ENCODE measurements around the gene FUNDC2. TPM values are rescaled to one million over a fixed set of nuclear protein-coding genes. Genes with fewer than 3 reads are reported as not detected.

The FUNDC2 gene
- total RNA-seq, 2 donors from 2014 or later = 72.1 to 73.8 TPM

- Mint-ChIP-seq H3K27ac (peak within 1 kb of the TSS; percentile 87), H3K4me3 (peak within 1 kb of the TSS; percentile 91), H3K36me3 (ENCODE audit: low read depth) (peaks cover 40% of the 10 kb centered on the region), H3K27me3 (no peaks in the 10 kb centered on the region), H3K9me3 (no peaks in the 10 kb centered on the region), H3K4me1 (peaks cover 35% of the 10 kb centered on the region)
- peak; percentile 95 for ATAC-seq (replicated peaks)
Observed at GRCh38 chrX:155070975-155071693, 44.5 kb downstream of the FUNDC2 start, which contains the start of the genes BRCC3, CMC4 and MTCP1. BRCC3 (plus strand) TSS chrX:155071508; CDS start chrX:155071528, 20 bp downstream. CMC4 (minus strand) TSS chrX:155071136; CDS start chrX:155064023, 7,113 bp downstream. MTCP1 (minus strand) TSS chrX:155071136; CDS start chrX:155066010, 5,126 bp downstream.

- Mint-ChIP-seq H3K27me3 (no peaks in the 10 kb centered on the region), H3K4me3 (peak overlapping the region; percentile 91), H3K27ac (peak overlapping the region; percentile 87), H3K36me3 (ENCODE audit: low read depth) (peaks cover 47% of the 10 kb centered on the region), H3K4me1 (peaks cover 35% of the 10 kb centered on the region), H3K9me3 (no peaks in the 10 kb centered on the region)
- ATAC-seq (replicated peaks) = no peak
Observed at GRCh38 chrX:155071694-155072280, 45.1 kb downstream of the FUNDC2 start.

DNA sequence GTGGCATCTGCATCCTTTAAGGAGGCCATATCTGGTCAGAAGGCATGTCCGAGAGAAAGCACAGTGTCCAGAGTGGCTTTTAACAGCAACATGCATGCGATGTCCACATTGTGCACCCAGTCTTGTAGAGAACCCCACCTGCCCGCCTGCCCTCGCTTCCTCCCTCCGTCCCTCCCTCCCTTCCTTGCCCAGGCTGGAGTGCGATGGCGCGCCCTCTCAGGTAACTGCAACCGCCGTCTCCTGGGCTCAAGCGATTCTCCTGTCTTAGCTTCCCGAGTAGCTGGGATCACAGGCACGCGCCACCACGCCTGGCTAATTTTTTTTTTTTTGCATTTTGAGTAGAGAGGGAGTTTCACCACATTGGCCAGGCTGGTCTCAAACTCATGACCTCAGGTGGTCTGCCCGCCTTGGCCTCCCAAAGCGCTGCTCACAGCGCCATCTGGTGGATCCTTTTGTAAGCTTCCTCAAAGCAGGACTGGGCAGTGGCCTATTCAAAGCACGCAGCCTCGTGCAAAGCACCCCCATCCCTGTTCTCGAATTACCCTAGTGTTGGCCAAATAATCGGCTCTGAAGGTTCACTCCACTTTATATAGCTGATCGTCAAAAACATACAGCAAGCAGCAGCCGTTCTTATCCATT is 59.7 kb downstream of the FUNDC2 start:
- ATAC-seq (replicated peaks) = peak; percentile 37
- Mint-ChIP-seq H3K27ac (no peak overlapping the region), H3K4me3 (no peak overlapping the region)

DNA sequence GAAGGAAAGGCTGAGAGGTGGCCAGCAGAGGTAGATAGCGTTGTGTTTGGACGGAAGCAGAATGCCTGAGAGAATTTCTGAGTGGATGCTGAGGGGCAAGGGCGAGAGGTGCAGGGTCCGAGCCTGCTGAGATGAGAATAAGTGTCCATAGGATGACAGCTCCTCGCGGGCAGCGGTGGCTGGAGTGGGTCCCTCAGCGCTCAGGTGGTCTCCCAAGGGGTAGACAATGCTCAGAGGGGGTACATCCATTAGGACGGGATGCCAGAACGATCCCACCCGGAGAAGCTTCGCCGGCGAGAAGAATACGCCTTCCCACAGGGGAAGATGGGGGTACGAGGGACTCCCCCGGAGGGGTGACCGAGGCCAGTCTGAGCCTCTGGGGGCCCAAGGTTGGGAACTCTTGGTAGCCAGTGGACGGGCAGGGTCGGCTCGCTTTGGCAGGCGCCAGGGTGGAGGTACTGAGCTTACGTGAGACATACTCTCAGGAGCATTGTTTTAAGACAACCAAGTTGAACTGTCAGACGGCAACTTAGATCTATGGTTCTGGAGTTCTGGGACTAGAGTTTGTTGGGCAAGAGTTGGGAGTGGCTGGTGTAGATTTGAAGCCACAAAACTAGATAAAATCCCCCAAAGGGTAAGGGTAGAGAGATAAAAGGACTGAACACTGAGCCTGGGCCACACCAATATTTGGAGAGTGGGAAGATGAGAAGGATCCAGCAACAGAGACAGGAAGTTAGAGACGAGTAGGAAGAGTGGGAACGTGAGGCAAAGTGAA is 60.5 kb downstream of the FUNDC2 start:
- no peaks in the 10 kb centered on the region for H3K27me3 Mint-ChIP-seq
- no peak overlapping the region for H3K27ac Mint-ChIP-seq
- no peak overlapping the region for H3K4me3 Mint-ChIP-seq
- H3K4me1 Mint-ChIP-seq = no peaks in the 10 kb centered on the region
- ATAC-seq (replicated peaks) = no peak
- H3K36me3 Mint-ChIP-seq (ENCODE audit: low read depth) = peaks cover 55% of the 10 kb centered on the region
- H3K9me3 Mint-ChIP-seq = no peaks in the 10 kb centered on the region

More for the DNA sequence above, 59.7 kb downstream of the FUNDC2 start:
- Mint-ChIP-seq H3K27me3 (no peaks in the 10 kb centered on the region), H3K9me3 (no peaks in the 10 kb centered on the region), H3K36me3 (ENCODE audit: low read depth) (peaks cover 57% of the 10 kb centered on the region), H3K4me1 (no peaks in the 10 kb centered on the region)

GRCh38 chrX:155094468-155095061 is 67.9 kb downstream of the FUNDC2 start:
- H3K27me3 Mint-ChIP-seq = no peaks in the 10 kb centered on the region
- H3K9me3 Mint-ChIP-seq = no peaks in the 10 kb centered on the region
- no peak overlapping the region for H3K27ac Mint-ChIP-seq
- peaks cover 69% of the 10 kb centered on the region for H3K36me3 Mint-ChIP-seq (ENCODE audit: low read depth)
- H3K4me3 Mint-ChIP-seq = no peak overlapping the region
- no peaks in the 10 kb centered on the region for H3K4me1 Mint-ChIP-seq
- ATAC-seq (replicated peaks) = peak; percentile 60

DNA sequence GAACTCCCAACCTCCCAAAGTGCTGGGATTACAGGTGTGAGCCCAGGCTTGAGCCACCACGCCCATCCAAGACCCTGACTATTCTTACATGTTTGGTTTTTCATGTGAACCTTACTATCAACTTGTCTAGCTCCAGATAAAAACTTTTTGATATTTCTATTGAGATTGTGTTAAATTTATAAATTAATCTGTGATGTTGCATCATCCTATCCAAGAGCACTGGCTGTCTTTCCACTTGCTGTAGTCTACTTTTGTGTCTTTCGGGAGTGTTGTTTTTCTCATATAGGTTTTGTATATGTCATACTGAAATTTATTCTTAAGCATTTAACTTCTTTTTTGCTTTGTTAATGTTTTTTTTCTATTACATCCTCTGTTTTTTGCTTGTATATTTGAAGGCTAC is 79.3 kb downstream of the FUNDC2 start:
- no peaks in the 10 kb centered on the region for H3K9me3 Mint-ChIP-seq

GRCh38 chrX:155108427-155108826 is 81.8 kb downstream of the FUNDC2 start:
- H3K4me3 Mint-ChIP-seq = peak overlapping the region; percentile 11
- H3K36me3 Mint-ChIP-seq (ENCODE audit: low read depth) = peaks cover 64% of the 10 kb centered on the region
- ATAC-seq (replicated peaks) = peak; percentile 92
- H3K9me3 Mint-ChIP-seq = no peaks in the 10 kb centered on the region
- peak overlapping the region; percentile 41 for H3K27ac Mint-ChIP-seq
- peaks cover 8% of the 10 kb centered on the region for H3K4me1 Mint-ChIP-seq
- H3K27me3 Mint-ChIP-seq = no peaks in the 10 kb centered on the region

More for the DNA sequence above, 79.3 kb downstream of the FUNDC2 start:
- no peaks in the 10 kb centered on the region for H3K27me3 Mint-ChIP-seq
- H3K27ac Mint-ChIP-seq = no peak overlapping the region
- no peak overlapping the region for H3K4me3 Mint-ChIP-seq
- peaks cover 8% of the 10 kb centered on the region for H3K4me1 Mint-ChIP-seq
- peaks cover 64% of the 10 kb centered on the region for H3K36me3 Mint-ChIP-seq (ENCODE audit: low read depth)
- no peak for ATAC-seq (replicated peaks)

Other genes with a start within 250 kb of the FUNDC2 start
- 10 to 100 TPM; 17.1 to 17.7 TPM for gene MPP1, start 221.4 kb upstream of the FUNDC2 start, total RNA-seq
- gene SMIM9, start 192.2 kb upstream of the FUNDC2 start, total RNA-seq = not detected
- 10 to 100 TPM; 15.0 to 19.7 TPM for gene F8A1, start 140.5 kb upstream of the FUNDC2 start, total RNA-seq
- 1 to 10 TPM; 5.6 to 7.9 TPM for gene F8, start 4.1 kb upstream of the FUNDC2 start, total RNA-seq
- 1 to 10 TPM; 3.2 to 7.1 TPM for gene CMC4, start 44.3 kb downstream of the FUNDC2 start, total RNA-seq
- gene MTCP1, start 44.3 kb downstream of the FUNDC2 start, total RNA-seq = 10 to 100 TPM; 18.3 to 19.8 TPM
- 10 to 100 TPM; 29.1 to 48.7 TPM for gene BRCC3, start 44.7 kb downstream of the FUNDC2 start, total RNA-seq
- gene VBP1, start 189.6 kb downstream of the FUNDC2 start, total RNA-seq = 10 to 100 TPM; 59.6 to 95.6 TPM
- 10 to 100 TPM; 10.2 to 10.3 TPM for gene RAB39B, start 237.6 kb downstream of the FUNDC2 start, total RNA-seq